Testis (tissue), 2 donors: ENCODE measurements around the gene HS3ST5.

Source experiments
- POLR2A ChIP-seq: fragments of 450-650 bp; IDR thresholded peaks from one replicate; pipeline ENCODE4 v1.6.1; 2017; ENCODE audit warnings: antibody characterized with exemption, mild to moderate bottlenecking, moderate library complexity
- TF ChIP-seq, protein P1 (sequence below), 3 experiments: fragments of 450-650 bp in 2 of 3; fragments of 200-600 bp in 1 of 3; sonication (generic) in 1 of 3; IDR thresholded peaks; one replicate each; pipeline ENCODE4 v1.5.1; 2016 to 2019; ENCODE audit warnings: antibody characterized with exemption in 3 of 3, mild to moderate bottlenecking in 2 of 3, moderate library complexity in 1 of 3

DNA sequence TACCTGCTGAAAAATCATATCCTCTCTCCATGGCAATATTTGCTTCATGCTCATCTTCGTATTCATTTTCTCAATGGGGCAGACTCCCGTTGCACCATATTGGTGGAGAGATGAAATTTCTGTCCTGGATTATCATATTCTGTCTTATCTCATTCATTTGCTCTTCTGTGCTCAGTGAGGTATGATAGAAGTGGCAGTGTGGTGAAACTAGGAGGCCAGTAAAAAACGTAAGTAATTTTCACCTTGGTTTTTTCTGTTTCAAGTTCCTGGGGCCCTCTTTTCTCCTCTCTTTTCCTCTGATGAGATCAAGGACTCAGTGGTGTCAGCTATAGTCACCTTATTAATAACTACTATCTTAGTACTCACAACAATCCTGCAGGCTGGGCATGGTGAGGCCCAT, 189.4 kb downstream of the HS3ST5 start:
- TF ChIP-seq, protein P1, sequence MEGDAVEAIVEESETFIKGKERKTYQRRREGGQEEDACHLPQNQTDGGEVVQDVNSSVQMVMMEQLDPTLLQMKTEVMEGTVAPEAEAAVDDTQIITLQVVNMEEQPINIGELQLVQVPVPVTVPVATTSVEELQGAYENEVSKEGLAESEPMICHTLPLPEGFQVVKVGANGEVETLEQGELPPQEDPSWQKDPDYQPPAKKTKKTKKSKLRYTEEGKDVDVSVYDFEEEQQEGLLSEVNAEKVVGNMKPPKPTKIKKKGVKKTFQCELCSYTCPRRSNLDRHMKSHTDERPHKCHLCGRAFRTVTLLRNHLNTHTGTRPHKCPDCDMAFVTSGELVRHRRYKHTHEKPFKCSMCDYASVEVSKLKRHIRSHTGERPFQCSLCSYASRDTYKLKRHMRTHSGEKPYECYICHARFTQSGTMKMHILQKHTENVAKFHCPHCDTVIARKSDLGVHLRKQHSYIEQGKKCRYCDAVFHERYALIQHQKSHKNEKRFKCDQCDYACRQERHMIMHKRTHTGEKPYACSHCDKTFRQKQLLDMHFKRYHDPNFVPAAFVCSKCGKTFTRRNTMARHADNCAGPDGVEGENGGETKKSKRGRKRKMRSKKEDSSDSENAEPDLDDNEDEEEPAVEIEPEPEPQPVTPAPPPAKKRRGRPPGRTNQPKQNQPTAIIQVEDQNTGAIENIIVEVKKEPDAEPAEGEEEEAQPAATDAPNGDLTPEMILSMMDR (IDR thresholded peaks at IDR 0.05), result no peak
- TF ChIP-seq POLR2A, result no peak
